ENCODE results near the gene FAM209A.
"Not testable (repeated sequence)": the region's sequence is repeated elsewhere in the genome, so short reads cannot be mapped to it uniquely, and the experiment has no call there.

Gene FAM209A

DNA sequence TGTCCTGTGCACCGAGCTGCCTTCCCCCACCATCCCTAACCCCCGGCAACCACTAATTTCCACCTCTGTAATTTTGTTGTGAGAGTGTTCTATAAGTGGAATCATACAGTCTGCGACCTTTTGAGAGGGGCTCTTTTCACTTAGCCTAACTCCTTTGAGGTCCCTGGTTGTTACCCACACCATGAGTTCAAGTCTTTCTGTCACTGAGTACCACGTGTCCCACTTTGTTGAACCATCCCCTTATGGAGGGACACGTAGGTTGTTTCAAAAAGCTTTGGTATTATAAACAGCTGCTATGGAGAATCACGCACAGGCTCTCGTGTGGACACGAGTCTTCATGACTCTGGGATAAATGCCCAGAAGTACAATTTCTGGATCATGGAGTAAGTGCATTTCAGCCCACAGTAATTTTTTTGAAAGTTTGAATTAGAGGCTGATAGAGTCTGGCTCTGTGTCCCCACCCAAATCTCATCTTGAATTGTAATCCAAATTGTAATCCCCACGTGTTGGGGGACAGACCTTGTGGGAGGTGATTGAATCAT, 18.0 kb downstream of the FAM209A start:
- no peak for DNase-seq

DNA sequence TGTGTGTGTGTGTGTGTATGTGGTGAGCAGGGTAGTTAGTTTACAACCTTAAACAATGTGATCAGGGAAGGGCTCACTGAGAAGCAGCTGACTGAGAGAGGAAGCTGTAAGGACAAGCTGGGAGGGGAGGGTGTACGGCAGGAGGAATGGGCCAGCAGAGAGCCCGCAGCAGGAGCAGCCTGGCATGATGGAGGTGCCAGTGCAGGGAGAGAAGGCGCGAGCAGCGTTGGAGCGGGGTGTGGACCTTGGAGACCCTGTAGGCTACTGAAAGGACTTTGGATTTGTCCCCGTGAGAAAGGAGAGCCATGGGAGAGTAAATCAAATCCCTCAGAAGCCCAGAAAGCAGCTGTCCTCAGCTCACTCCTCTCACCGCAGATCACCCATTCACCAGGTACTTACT, 27.0 kb downstream of the FAM209A start:
- no peak for DNase-seq

GRCh38 chr20:56552911-56553629, 28.5 kb downstream of the FAM209A start:
- DNase-seq, result no peak

- peak; percentile 29 to 58 for DNase-seq
Observed at GRCh38 chr20:56554869-56555268, 30.3 kb downstream of the FAM209A start.

DNA sequence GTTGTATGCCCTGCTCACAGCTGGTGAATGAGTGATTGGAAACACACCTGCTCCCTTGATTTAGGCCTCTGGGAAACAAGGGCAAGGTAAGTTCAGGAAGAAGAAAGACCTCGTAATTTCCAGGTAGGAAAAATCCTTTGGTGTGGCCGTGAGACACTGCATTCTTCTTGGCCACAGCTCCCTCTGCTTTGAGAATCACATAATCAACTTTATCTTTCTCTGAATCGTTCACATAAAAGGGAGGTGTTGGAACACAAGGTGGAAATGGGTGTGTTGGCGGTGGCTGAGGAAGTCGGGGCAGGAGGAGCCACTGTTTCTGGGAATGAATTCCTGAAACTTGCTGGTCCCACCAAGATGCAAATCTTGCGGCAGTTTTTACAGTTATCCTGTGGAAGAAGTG, 34.4 kb downstream of the FAM209A start:
- DNase-seq, result no peak

DNA sequence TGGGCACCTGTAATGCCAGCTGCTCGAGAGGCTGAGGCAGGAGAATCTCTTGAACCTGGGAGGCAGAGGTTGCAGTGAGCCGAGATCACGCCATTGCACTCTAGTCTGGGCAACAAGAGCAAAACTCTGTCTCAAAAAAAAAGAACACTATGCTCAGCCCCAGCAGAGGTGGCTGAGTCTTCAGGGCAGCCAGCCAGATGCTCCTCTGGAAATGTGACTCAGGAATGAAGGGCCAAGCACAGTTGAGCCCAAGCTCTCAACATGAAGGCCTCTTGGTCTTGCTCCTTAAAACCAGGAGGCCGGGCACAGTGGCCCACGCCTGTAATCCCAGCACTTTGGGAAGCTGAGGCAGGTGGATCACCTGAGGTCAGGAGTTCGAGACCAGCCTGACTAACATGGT, 40.0 kb downstream of the FAM209A start:
- not testable (repeated sequence) for DNase-seq

DNA sequence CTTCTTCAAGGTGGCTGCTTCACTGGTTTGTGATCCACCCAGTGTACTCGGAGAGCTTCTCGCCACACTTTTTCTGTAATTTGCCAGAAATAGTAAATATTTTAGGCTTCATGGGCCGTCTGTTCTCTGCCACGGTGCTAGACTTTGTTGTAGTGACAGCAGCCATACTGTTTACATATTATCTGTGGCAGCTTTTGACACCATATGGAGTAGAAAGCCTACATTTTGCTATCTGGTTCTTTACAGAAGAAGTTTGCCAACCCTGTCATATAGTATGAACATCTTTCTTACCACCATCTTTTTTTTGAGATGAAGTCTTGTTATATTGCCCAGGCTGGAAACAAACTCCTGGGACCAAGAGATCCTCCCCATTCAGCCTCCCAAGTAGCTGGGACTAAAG, 41.0 kb downstream of the FAM209A start:
- no peak for DNase-seq

GRCh38 chr20:56566621-56567020, 42.1 kb downstream of the FAM209A start:
- DNase-seq, result no peak

- no peak for DNase-seq
Observed at GRCh38 chr20:56570832-56571231, 46.3 kb downstream of the FAM209A start.

- DNase-seq, result no peak
Observed at GRCh38 chr20:56572172-56572571, 47.6 kb downstream of the FAM209A start.

DNA sequence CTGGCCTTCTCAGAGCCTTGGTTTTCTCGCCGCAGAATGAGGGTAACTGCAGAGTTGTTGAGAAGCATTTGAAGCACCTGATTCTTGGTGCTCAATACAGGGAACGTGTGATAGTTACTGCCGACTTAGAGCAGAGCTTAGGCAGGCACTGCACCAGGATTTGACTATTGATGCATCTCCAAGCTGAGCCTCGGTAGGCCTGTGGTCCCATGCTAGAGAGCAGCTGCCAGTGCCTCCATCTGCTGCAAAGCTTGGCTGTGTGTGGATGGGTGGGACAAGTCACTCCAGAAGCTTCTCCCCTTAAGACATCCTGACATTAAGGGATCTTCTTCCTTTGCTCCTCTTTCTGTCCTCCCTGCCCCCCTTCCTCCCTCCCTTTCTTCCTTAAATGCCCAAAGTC, 49.4 kb downstream of the FAM209A start:
- no peak for DNase-seq

DNA sequence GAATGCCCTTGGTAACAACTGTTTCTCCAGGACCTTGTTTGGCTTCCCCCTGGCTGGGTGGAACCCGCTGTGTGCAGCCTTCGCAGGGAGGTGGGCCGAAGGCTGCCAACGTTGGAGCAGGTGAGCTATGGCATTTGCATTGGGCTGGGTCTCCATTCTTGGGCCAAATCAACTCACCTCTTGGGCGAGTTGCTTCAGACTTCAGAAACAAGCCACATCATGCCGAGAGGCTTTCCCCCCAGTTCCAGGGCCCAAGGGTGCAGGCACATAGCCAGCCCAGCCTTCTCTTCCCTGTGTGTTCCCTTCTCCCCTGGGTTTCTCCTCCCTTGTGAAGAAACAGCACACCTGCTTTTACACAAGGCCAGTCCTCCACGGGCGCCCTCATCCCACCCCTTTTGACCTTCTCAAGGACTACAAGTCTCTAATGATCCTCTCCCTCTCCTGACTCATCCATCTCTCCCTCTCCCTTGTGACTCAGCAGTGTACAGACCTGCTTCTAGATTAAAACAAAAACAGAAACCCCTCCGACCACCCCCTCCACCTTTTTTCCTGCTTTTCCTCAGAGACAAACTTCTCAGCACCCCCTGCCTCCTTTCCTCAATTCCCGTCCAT, 50.1 kb downstream of the FAM209A start:
- no peak for DNase-seq

DNA sequence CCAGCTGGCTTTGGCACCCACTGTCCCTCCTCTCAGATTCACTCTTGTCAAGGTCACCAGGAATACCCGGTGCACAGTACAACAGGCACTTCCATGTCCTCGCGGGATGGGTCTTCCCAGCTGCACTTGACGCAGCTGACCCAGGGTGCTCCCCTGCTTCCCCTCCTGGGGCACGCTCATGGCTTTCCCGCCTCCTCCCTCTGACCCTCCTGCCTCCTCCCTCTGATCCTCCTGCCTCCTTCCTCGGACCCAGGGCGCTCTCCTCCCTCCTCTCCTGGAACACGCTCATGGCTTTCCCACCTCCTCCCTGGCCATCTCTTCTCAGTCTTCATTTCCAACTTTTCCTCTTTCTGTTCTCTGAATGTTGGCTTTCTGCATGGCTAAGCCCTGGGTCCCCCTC, 50.6 kb downstream of the FAM209A start:
- DNase-seq, result no peak

All from NCI-H2081 (cell line).